Astrocyte (in vitro differentiated cells and primary cell): ENCODE results near the gene CD3G.

Experiments
- EZH2 ChIP-seq: IDR thresholded peaks from 2 replicates; pipeline ENCODE4 v1.6.1; 2012; ENCODE audit warnings: mild to moderate bottlenecking, low read length, inconsistent platforms; ENCODE audit not compliant: insufficient read depth
- TF ChIP-seq, protein P1 (sequence below): IDR thresholded peaks from 2 replicates; pipeline ENCODE4 v1.5.1; 2011; ENCODE audit warnings: low read depth, mild to moderate bottlenecking, inconsistent platforms, low read length, moderate library complexity; ENCODE audit not compliant: insufficient read depth

DNA sequence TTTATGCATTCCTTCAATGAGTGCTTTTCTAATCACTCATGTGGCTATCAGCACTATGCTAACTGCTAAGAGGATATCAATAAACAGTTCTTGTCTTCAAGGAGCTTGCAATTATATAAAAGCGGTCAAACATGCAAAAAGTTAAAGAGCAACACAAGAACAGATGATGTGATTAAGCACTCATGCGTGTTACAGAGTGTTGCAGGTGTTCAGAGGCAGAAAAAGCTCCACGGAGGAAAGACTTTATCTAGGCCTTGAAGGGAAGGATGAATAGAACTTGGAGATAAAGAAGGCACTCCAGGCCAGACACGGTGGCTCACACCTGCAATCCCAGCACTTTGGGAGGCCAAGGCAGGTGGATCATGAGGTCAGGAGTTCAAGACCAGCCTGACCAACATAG is 26.0 kb upstream of the CD3G start:
- TF ChIP-seq, protein P1, sequence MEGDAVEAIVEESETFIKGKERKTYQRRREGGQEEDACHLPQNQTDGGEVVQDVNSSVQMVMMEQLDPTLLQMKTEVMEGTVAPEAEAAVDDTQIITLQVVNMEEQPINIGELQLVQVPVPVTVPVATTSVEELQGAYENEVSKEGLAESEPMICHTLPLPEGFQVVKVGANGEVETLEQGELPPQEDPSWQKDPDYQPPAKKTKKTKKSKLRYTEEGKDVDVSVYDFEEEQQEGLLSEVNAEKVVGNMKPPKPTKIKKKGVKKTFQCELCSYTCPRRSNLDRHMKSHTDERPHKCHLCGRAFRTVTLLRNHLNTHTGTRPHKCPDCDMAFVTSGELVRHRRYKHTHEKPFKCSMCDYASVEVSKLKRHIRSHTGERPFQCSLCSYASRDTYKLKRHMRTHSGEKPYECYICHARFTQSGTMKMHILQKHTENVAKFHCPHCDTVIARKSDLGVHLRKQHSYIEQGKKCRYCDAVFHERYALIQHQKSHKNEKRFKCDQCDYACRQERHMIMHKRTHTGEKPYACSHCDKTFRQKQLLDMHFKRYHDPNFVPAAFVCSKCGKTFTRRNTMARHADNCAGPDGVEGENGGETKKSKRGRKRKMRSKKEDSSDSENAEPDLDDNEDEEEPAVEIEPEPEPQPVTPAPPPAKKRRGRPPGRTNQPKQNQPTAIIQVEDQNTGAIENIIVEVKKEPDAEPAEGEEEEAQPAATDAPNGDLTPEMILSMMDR, result no peak
- no peak for TF ChIP-seq EZH2
